Loucy (cell line): Measurements from ENCODE around the gene MIPEP.
A peak's percentile ranks its signal among the peaks of the same experiment; 100 is the strongest.

Source experiments
- H2AFZ ChIP-seq: fragments of 200-600 bp; sonication (generic); 2 replicates; pipeline ENCODE4 v1.6.0; 2016; ENCODE audit warnings: antibody characterized with exemption, mild to moderate bottlenecking, low read length, moderate library complexity
- H3F3A ChIP-seq: fragments of 200-600 bp; 2 replicates; pipeline ENCODE4 v1.6.0; 2016; ENCODE audit warnings: antibody characterized with exemption, low read depth, mild to moderate bottlenecking
- H3K27me3 ChIP-seq: fragments of 200-600 bp; sonication (generic); 2 replicates; pipeline ENCODE4 v1.6.1; 2014; ENCODE audit warnings: low read length, mild to moderate bottlenecking; ENCODE audit not compliant: insufficient read depth, poor library complexity, severe bottlenecking
- H3K36me3 ChIP-seq: fragments of 200-600 bp; sonication (generic); 2 replicates; pipeline ENCODE4 v1.6.1; 2016; ENCODE audit warnings: low read length; ENCODE audit not compliant: insufficient read depth
- H3K4me1 ChIP-seq: fragments of 200-600 bp; sonication (generic); 2 replicates; pipeline ENCODE4 v1.5.1; 2014; ENCODE audit warnings: low read length, mild to moderate bottlenecking; ENCODE audit not compliant: insufficient read depth, poor library complexity, severe bottlenecking
- H3K4me2 ChIP-seq: fragments of 200-600 bp; sonication (generic); 2 replicates; pipeline ENCODE4 v1.6.0; 2014; ENCODE audit warnings: antibody characterized with exemption, low read length, low read depth, mild to moderate bottlenecking; ENCODE audit not compliant: poor library complexity, severe bottlenecking
- H3K4me3 ChIP-seq: fragments of 200-600 bp; sonication (generic); 2 replicates; pipeline ENCODE4 v1.5.1; 2014; ENCODE audit warnings: low read length, mild to moderate bottlenecking, mixed read lengths; ENCODE audit not compliant: poor library complexity, severe bottlenecking
- H3K79me2 ChIP-seq: fragments of 200-600 bp; sonication (generic); 2 replicates; pipeline ENCODE4 v1.6.1; 2014; ENCODE audit warnings: low read length; ENCODE audit not compliant: insufficient read depth
- H3K9ac ChIP-seq: fragments of 200-600 bp; sonication (generic); 2 replicates; pipeline ENCODE4 v1.6.0; 2014; ENCODE audit warnings: mild to moderate bottlenecking, low read depth, low read length, moderate library complexity; ENCODE audit not compliant: poor library complexity, severe bottlenecking
- H3K9me2 ChIP-seq: fragments of 200-600 bp; sonication (generic); replicated peaks from 2 replicates; pipeline ENCODE4 v1.6.1; 2016; ENCODE audit warnings: low read depth, low read length, mixed read lengths
- H3K9me3 ChIP-seq: fragments of 200-600 bp; sonication (generic); 2 replicates; pipeline ENCODE4 v1.6.1; 2014; ENCODE audit warnings: mild to moderate bottlenecking, antibody characterized with exemption, low read length, low read depth; ENCODE audit not compliant: insufficient read depth
- H4K20me1 ChIP-seq: fragments of 200-600 bp; sonication (generic); 2 replicates; pipeline ENCODE4 v1.6.0; 2014; ENCODE audit warnings: antibody characterized with exemption, low read length, mild to moderate bottlenecking; ENCODE audit not compliant: insufficient read depth, poor library complexity, severe bottlenecking
- EZH2phosphoT487 ChIP-seq: fragments of 200-600 bp; IDR thresholded peaks from 2 replicates; pipeline ENCODE4 v1.6.1; 2018; ENCODE audit warnings: antibody characterized with exemption, mild to moderate bottlenecking, moderate library complexity, borderline replicate concordance
- TF ChIP-seq, protein P1 (sequence below): fragments of 200-600 bp; sonication (generic); conservative IDR thresholded peaks from 2 replicates; pipeline ENCODE4 v1.5.1; 2014; ENCODE audit warnings: mild to moderate bottlenecking, antibody characterized with exemption, low read length

The MIPEP gene

DNA sequence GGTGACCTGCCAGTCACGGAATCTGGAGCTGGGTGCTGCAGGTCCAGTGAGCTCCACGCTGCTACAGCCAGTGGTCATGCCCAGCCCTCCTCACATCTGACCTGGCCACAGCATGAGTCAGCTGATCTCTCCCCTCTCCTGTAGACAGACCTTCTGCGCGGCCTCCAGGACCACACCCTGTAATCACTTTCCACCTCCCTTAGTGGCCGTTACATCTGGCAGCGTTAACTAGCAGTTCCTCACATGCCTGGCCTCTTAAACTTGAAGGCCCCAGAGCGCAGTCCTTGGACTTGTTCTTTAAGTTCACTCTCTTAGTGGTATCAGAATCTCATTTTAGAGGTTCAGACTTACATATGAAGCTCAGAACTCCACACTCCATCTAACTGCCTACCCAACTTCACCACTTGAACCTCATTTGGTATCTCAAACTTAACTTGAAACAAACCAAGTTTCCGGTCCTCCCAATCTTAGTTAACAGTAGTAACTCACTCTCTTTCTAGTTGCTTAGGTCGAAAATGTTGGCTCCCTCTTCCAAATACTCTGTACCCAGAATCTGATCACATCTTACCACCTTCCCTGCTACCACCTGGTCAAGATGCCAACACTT lies 22.7 kb downstream of the MIPEP start:
- H3K4me2 ChIP-seq: no peak overlapping the region
- H3K4me1 ChIP-seq: peaks cover 43% of the 10 kb centered on the region

DNA sequence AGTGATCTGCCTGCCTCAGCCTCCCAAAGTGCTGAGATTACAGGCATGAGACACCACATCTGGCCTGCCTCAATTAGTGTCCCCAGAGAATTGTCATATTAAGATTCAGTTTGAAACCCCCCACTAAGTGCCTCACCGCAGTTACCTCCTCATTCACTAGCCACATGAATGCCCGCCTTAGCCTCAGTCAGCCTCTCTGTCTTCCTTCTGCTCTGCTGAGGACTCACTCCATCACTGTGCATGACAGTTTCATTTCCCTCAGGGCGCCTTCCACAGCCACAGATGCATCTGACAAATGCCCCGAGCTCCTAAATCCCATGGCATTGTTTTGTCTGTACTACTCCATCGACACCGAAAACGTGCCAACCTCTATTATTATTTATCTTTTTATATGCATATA lies 23.3 kb downstream of the MIPEP start:
- no peak for TF ChIP-seq EZH2phosphoT487
- TF ChIP-seq, protein P1, sequence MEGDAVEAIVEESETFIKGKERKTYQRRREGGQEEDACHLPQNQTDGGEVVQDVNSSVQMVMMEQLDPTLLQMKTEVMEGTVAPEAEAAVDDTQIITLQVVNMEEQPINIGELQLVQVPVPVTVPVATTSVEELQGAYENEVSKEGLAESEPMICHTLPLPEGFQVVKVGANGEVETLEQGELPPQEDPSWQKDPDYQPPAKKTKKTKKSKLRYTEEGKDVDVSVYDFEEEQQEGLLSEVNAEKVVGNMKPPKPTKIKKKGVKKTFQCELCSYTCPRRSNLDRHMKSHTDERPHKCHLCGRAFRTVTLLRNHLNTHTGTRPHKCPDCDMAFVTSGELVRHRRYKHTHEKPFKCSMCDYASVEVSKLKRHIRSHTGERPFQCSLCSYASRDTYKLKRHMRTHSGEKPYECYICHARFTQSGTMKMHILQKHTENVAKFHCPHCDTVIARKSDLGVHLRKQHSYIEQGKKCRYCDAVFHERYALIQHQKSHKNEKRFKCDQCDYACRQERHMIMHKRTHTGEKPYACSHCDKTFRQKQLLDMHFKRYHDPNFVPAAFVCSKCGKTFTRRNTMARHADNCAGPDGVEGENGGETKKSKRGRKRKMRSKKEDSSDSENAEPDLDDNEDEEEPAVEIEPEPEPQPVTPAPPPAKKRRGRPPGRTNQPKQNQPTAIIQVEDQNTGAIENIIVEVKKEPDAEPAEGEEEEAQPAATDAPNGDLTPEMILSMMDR: no peak
- H3K9me3 ChIP-seq: no peaks in the 10 kb centered on the region

More for the DNA sequence above, 22.7 kb downstream of the MIPEP start:
- Histone ChIP-seq H3F3A (no peaks in the 10 kb centered on the region; the same call in 1 of the 2 replicates), H3K79me2 (no peaks in the 10 kb centered on the region), H4K20me1 (no peaks in the 10 kb centered on the region), H3K36me3 (no peaks in the 10 kb centered on the region), H2AFZ (no peak overlapping the region), H3K27me3 (no peaks in the 10 kb centered on the region), H3K9me2 (no peaks in the 10 kb centered on the region), H3K9ac (no peak overlapping the region), H3K4me3 (no peak overlapping the region), H3K9me3 (no peaks in the 10 kb centered on the region)
- TF ChIP-seq, protein P1: no peak
- no peak for TF ChIP-seq EZH2phosphoT487

DNA sequence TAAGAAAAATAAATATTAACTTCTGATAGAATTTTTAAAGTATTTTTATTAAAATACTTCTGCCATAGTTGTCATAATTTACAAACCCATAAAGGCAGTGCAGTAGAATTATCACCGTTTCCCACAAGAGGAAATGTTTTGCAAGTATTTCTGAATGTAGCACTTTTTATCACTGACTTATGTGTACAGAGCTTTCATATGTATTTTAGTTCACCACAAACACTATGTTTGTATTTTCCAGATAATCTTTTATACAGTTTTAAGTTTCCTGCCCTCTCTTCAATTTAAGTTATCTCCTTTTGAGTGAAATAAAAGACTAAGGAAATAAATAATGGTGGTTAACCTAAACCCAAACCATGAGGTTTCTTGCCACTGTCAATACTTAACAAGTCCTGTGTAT lies 24.2 kb downstream of the MIPEP start:
- H3K27me3 ChIP-seq: no peaks in the 10 kb centered on the region
- no peaks in the 10 kb centered on the region for H3K36me3 ChIP-seq

More for the DNA sequence above, 23.3 kb downstream of the MIPEP start:
- Histone ChIP-seq H3K9me2 (no peaks in the 10 kb centered on the region), H3K4me3 (no peak overlapping the region), H3K4me2 (peak overlapping the region; percentile 44), H4K20me1 (no peaks in the 10 kb centered on the region), H3F3A (no peaks in the 10 kb centered on the region; the same call in 1 of the 2 replicates), H3K79me2 (no peaks in the 10 kb centered on the region), H2AFZ (no peak overlapping the region), H3K36me3 (no peaks in the 10 kb centered on the region), H3K4me1 (peaks cover 43% of the 10 kb centered on the region), H3K9ac (no peak overlapping the region), H3K27me3 (no peaks in the 10 kb centered on the region)

More for the DNA sequence above, 24.2 kb downstream of the MIPEP start:
- Histone ChIP-seq H3K4me1 (peaks cover 43% of the 10 kb centered on the region), H3K9ac (no peak overlapping the region), H3K4me2 (peak overlapping the region; percentile 44), H2AFZ (no peak overlapping the region), H3K79me2 (no peaks in the 10 kb centered on the region), H4K20me1 (no peaks in the 10 kb centered on the region), H3F3A (no peaks in the 10 kb centered on the region; the same call in 1 of the 2 replicates), H3K4me3 (peak overlapping the region; percentile 5), H3K9me3 (no peaks in the 10 kb centered on the region), H3K9me2 (no peaks in the 10 kb centered on the region)
- TF ChIP-seq, protein P1: no peak
- TF ChIP-seq EZH2phosphoT487: 0 out of 2 replicates have a peak, but pooled peaks have one; percentile 2
